ENCODE results near the gene LPAR1.

LPAR1 gene

GRCh38 chr9:110898866-110899265, 139.4 kb downstream of the LPAR1 start:
- H3F3A ChIP-seq (ENCODE audit: low read depth) = no peaks in the 10 kb centered on the region
- H3K9me2 ChIP-seq (replicated peaks; ENCODE audit: low read depth, low read length) = no peaks in the 10 kb centered on the region
- H3K4me2 ChIP-seq (ENCODE audit: low read depth, low read length, poor library complexity, severe bottlenecking) = no peak overlapping the region
- no peaks in the 10 kb centered on the region for H3K4me1 ChIP-seq (ENCODE audit: insufficient read depth, low read length, poor library complexity, severe bottlenecking)
- no peaks in the 10 kb centered on the region for H3K79me2 ChIP-seq (ENCODE audit: insufficient read depth, low read length)
- H3K27me3 ChIP-seq (ENCODE audit: insufficient read depth, low read length, poor library complexity, severe bottlenecking) = no peaks in the 10 kb centered on the region
- H3K36me3 ChIP-seq (ENCODE audit: insufficient read depth, low read length) = no peaks in the 10 kb centered on the region
- H3K9ac ChIP-seq (ENCODE audit: low read depth, low read length, poor library complexity, severe bottlenecking) = no peak overlapping the region
- no peak for TF ChIP-seq EZH2phosphoT487 (IDR thresholded peaks at IDR 0.05; ENCODE audit: borderline replicate concordance)
- TF ChIP-seq, protein P1, sequence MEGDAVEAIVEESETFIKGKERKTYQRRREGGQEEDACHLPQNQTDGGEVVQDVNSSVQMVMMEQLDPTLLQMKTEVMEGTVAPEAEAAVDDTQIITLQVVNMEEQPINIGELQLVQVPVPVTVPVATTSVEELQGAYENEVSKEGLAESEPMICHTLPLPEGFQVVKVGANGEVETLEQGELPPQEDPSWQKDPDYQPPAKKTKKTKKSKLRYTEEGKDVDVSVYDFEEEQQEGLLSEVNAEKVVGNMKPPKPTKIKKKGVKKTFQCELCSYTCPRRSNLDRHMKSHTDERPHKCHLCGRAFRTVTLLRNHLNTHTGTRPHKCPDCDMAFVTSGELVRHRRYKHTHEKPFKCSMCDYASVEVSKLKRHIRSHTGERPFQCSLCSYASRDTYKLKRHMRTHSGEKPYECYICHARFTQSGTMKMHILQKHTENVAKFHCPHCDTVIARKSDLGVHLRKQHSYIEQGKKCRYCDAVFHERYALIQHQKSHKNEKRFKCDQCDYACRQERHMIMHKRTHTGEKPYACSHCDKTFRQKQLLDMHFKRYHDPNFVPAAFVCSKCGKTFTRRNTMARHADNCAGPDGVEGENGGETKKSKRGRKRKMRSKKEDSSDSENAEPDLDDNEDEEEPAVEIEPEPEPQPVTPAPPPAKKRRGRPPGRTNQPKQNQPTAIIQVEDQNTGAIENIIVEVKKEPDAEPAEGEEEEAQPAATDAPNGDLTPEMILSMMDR (conservative IDR thresholded peaks at IDR 0.05; ENCODE audit: low read length) = no peak
- no peak overlapping the region for H2AFZ ChIP-seq (ENCODE audit: low read length)
- H4K20me1 ChIP-seq (ENCODE audit: insufficient read depth, low read length, poor library complexity, severe bottlenecking) = no peaks in the 10 kb centered on the region
- H3K9me3 ChIP-seq (ENCODE audit: insufficient read depth, low read depth, low read length) = no peaks in the 10 kb centered on the region
- no peak overlapping the region for H3K4me3 ChIP-seq (ENCODE audit: low read length, poor library complexity, severe bottlenecking)

DNA sequence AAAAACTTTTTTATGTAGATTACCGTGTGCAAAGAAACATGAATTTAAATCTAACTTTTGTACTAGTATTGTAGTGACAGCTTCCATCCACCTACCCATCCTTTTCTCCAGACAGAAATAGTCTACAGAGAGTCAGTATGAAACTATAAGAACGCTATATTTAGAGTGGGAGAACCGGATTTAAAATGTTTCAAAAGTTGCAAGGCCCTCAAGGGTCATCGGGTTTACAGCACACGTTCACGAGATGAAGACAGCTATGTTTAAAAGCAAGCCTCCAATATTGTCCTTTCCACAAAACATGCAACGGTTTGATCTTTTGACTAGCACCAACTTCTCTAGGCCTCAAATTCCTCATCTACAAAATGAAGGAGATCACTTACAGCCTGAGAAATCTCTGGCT, 139.9 kb downstream of the LPAR1 start:
- H3K79me2 ChIP-seq (ENCODE audit: insufficient read depth, low read length) = no peaks in the 10 kb centered on the region
- no peak overlapping the region for H2AFZ ChIP-seq (ENCODE audit: low read length)
- no peaks in the 10 kb centered on the region for H3K9me2 ChIP-seq (replicated peaks; ENCODE audit: low read depth, low read length)
- no peak overlapping the region for H3K9ac ChIP-seq (ENCODE audit: low read depth, low read length, poor library complexity, severe bottlenecking)
- no peaks in the 10 kb centered on the region for H3F3A ChIP-seq (ENCODE audit: low read depth)
- H4K20me1 ChIP-seq (ENCODE audit: insufficient read depth, low read length, poor library complexity, severe bottlenecking) = no peaks in the 10 kb centered on the region
- no peaks in the 10 kb centered on the region for H3K27me3 ChIP-seq (ENCODE audit: insufficient read depth, low read length, poor library complexity, severe bottlenecking)
- H3K4me2 ChIP-seq (ENCODE audit: low read depth, low read length, poor library complexity, severe bottlenecking) = no peak overlapping the region
- H3K4me1 ChIP-seq (ENCODE audit: insufficient read depth, low read length, poor library complexity, severe bottlenecking) = no peaks in the 10 kb centered on the region
- no peak for TF ChIP-seq EZH2phosphoT487 (IDR thresholded peaks at IDR 0.05; ENCODE audit: borderline replicate concordance)
- TF ChIP-seq, protein P1 (conservative IDR thresholded peaks at IDR 0.05; ENCODE audit: low read length) = no peak
- H3K9me3 ChIP-seq (ENCODE audit: insufficient read depth, low read depth, low read length) = no peaks in the 10 kb centered on the region
- no peak overlapping the region for H3K4me3 ChIP-seq (ENCODE audit: low read length, poor library complexity, severe bottlenecking)
- no peaks in the 10 kb centered on the region for H3K36me3 ChIP-seq (ENCODE audit: insufficient read depth, low read length)

DNA sequence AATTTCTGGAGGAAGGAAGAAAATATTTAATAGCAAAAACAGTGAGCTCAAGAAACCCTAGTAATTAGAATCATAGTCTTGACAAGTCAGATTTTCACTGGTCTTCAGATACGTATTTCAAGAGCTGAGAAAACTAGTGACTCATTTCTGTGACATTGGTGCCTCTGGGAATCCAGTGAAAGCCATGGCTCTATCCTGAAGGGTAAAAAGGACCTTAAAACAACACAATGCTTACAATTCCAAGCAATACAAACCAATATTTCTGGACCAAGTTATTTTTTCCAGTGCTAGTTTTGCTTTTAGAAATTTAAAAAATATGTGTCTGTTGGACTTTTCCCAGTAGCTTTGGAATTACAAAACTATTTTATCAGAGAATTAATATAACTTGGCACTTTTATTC, 140.3 kb downstream of the LPAR1 start:
- H3F3A ChIP-seq (ENCODE audit: low read depth) = no peaks in the 10 kb centered on the region
- no peaks in the 10 kb centered on the region for H3K9me2 ChIP-seq (replicated peaks; ENCODE audit: low read depth, low read length)
- no peak overlapping the region for H2AFZ ChIP-seq (ENCODE audit: low read length)
- H3K4me1 ChIP-seq (ENCODE audit: insufficient read depth, low read length, poor library complexity, severe bottlenecking) = no peaks in the 10 kb centered on the region
- no peak for TF ChIP-seq EZH2phosphoT487 (IDR thresholded peaks at IDR 0.05; ENCODE audit: borderline replicate concordance)
- TF ChIP-seq, protein P1 (conservative IDR thresholded peaks at IDR 0.05; ENCODE audit: low read length) = no peak
- H4K20me1 ChIP-seq (ENCODE audit: insufficient read depth, low read length, poor library complexity, severe bottlenecking) = no peaks in the 10 kb centered on the region
- H3K27me3 ChIP-seq (ENCODE audit: insufficient read depth, low read length, poor library complexity, severe bottlenecking) = no peaks in the 10 kb centered on the region
- H3K4me2 ChIP-seq (ENCODE audit: low read depth, low read length, poor library complexity, severe bottlenecking) = no peak overlapping the region
- H3K79me2 ChIP-seq (ENCODE audit: insufficient read depth, low read length) = no peaks in the 10 kb centered on the region
- no peaks in the 10 kb centered on the region for H3K9me3 ChIP-seq (ENCODE audit: insufficient read depth, low read depth, low read length)
- no peak overlapping the region for H3K4me3 ChIP-seq (ENCODE audit: low read length, poor library complexity, severe bottlenecking)
- no peak overlapping the region for H3K9ac ChIP-seq (ENCODE audit: low read depth, low read length, poor library complexity, severe bottlenecking)
- H3K36me3 ChIP-seq (ENCODE audit: insufficient read depth, low read length) = no peaks in the 10 kb centered on the region
